GM18951 (cell line): ENCODE results near the gene SGMS1.
"Not testable (repeated sequence)": the region's sequence is repeated elsewhere in the genome, so short reads cannot be mapped to it uniquely, and the experiment has no call there.

Experiments used
- POLR2A ChIP-seq: IDR thresholded peaks from 4 replicates; pipeline ENCODE4 v1.6.1; 2011; ENCODE audit warnings: mild to moderate bottlenecking; ENCODE audit not compliant: insufficient read length, insufficient read depth; ENCODE audit errors: extremely low read depth
- in situ Hi-C: fragments of 300-500 bp; cut with MboI; formaldehyde crosslinking; loops from one replicate; pipeline ENCODE4 v1.12.0; 2022; ENCODE audit warnings: low sequenced_read_pairs, mixed read lengths, inconsistent platforms; ENCODE audit not compliant: unreplicated experiment

The SGMS1 gene

GRCh38 chr10:50648935-50649227, 25.1 kb upstream of the SGMS1 start:
- in situ Hi-C loops: no loop called here
- TF ChIP-seq POLR2A: no peak

GRCh38 chr10:50648089-50648934, 24.6 kb upstream of the SGMS1 start:
- in situ Hi-C loops: no loop called here
- no peak for TF ChIP-seq POLR2A

GRCh38 chr10:50647350-50647749, 23.6 kb upstream of the SGMS1 start:
- in situ Hi-C loops: not testable (repeated sequence)

DNA sequence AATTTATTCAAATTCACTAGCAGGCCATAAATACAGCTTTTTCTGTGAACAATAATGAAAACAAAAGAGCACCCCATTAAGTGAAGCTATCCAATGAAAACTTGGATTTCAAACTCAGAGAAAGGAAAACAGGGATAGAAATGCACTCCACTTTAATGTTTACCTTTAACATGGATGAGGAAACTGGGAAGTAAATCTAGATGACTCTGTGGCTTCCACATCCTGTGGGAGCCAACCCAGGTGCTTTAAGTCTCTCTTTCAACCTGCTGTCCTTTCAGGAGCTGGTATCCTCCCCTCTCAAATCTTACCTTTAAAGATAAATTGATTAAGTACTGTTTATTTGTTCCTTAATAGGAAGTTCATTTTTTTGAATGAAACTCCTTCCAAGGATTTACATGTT, 21.5 kb upstream of the SGMS1 start:
- in situ Hi-C loops: no loop called here
- no peak for TF ChIP-seq POLR2A

GRCh38 chr10:50641626-50642025, 17.9 kb upstream of the SGMS1 start:
- in situ Hi-C loops: no loop called here
- no peak for TF ChIP-seq POLR2A

DNA sequence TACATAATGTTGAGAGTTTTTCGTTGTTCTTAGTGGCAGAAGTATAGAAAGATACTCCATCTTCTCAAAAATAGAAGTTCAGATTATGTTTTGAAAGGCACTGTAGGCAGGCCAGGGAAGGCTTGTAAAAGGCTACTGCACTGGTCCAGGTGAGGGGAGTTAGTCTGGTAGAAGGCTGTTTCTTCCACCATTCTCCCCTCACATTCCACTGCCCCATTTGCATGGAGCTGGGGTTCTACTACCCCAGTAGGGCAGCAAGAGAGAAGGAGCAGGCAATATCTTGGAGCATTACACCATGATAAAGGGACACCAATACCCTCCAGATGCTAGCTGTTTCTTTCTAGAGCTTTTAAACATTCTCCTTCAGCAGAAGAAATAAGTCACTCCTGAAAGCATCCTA, 16.5 kb upstream of the SGMS1 start:
- in situ Hi-C loops: no loop called here
- no peak for TF ChIP-seq POLR2A

DNA sequence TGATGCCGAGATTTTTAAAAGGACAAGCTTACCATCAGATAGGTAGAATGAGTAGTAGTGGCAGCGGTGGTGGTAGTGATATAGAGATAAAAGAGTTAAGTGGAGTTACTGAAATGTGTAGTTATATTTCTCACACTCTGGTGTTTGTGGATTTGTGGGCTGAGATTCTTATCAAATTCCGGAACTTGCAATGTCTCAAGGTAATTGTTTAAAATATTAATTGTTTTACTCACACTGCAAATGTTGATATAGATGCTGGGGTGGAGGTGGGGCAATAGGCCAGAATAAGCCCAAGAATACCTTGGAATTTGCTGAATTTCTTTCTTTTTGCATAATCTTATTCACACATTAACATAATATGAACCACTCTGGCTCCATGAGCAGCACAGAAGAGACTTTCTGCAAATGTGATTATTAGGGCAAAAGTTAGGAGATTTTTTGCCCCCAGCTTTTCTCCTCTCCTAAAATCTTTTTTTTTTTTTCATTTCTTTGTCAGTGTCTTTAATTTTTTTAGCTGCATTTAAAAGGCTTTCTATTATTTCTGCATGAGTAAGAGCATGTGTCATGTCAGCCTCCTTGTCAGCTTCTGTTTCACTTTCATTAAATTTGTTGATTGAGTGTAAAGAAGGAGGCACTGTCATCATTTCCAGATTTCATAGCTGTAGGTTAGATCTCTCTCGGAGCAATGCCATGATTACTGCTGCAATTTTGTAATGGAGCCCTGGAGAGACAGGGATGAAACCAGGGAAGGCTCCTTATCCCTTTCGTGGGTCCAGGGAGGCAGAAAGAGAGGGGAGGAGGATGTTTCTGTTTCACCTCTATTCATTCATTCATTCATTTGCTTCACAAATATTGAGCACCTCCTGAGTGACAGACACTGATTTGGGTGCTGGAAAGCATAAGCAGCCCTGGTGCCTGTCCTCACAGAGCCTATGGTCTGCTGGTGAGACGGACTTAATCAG, 13.1 kb upstream of the SGMS1 start:
- in situ Hi-C loops: no loop called here
- TF ChIP-seq POLR2A: no peak

DNA sequence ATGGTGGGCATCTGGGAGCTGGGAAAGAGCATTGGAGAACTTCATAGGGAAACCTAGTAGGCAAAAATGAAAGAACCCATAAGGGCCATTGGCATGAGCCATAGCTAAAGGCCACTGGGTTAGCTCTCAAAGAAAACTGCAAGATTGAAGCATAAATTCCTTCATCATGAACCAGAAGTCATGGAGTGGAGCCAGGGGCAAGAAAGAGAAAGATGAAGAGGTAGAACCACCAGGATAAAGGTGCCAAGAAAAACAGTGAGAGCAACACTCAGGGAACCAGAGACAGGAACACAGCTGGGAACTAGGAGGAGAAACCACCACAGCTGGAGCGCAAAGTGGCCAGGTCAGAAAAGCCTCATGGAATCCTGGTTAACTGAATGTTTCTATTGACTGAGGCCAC, 11.5 kb upstream of the SGMS1 start:
- in situ Hi-C loops: no loop called here
- no peak for TF ChIP-seq POLR2A

DNA sequence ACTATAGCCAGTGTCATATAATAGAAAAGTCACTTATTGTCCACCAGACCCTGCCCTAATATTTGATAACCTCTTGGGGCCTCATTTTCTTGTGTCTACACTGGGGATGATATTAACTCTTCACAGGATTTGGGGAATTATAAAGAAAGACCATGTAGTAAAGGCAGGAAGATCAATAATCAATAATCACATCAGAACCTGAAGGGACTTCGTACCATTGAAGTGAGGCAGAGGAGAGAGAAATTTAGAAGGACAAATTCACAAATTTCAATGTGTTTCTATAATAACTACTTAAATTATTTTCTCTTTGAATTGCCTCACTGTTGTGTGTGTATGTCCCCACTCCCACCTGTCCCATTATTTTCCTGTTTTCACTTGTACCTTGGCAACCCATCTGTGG, 10.7 kb upstream of the SGMS1 start:
- in situ Hi-C loops: no loop called here
- no peak for TF ChIP-seq POLR2A

GRCh38 chr10:50631052-50631451, 7.3 kb upstream of the SGMS1 start:
- in situ Hi-C loops: no loop called here
- TF ChIP-seq POLR2A: no peak

DNA sequence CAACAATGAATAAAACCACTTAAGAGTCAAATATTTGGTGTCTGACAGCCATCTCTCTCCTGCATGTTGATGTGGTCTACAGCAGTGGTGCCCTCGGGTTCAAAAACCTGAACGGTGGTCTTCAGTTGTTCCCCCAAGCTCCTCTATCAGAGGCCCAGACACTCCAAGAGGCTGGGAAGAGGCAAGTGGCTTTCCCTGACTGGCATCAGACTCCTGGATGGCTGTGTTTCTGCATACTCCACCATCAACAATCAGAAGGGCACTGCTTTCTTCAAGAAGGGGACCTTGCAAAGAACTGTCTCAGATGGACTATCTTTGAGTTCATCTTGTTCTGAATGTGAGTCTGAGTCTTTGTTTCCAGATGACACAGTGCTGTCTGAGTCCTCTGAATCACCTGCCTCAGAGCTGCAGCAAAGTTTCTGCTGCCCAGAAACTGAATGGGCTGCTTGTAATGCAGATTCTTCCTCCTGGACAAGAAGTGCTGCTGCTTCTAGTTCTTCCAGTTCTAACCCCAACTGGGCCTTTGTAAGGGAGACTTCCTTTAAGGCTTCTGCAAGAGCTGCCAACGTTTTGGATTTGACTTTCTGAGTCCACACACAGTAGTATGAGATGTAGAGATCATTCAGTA, 5.9 kb upstream of the SGMS1 start:
- no peak for TF ChIP-seq POLR2A
- in situ Hi-C loops: no loop called here

- in situ Hi-C loops: no loop called here
- no peak for TF ChIP-seq POLR2A
Measured at GRCh38 chr10:50627896-50628295, 4.1 kb upstream of the SGMS1 start.

GRCh38 chr10:50627443-50627842, 3.7 kb upstream of the SGMS1 start:
- no peak for TF ChIP-seq POLR2A
- in situ Hi-C loops: no loop called here

- in situ Hi-C loops: no loop called here
- TF ChIP-seq POLR2A: no peak
Measured at GRCh38 chr10:50625649-50626132, 1.9 kb upstream of the SGMS1 start.
